NCI-H128 (cell line): ENCODE data around the gene TIMM29.
A peak's percentile ranks its signal among the peaks of the same experiment; 100 is the strongest.

Experiments used
- DNase-seq: peaks from one replicate; lab custom pipeline; 2025; ENCODE audit not compliant: unreplicated experiment; lab: John Stamatoyannopoulos, UW

The TIMM29 gene

DNA sequence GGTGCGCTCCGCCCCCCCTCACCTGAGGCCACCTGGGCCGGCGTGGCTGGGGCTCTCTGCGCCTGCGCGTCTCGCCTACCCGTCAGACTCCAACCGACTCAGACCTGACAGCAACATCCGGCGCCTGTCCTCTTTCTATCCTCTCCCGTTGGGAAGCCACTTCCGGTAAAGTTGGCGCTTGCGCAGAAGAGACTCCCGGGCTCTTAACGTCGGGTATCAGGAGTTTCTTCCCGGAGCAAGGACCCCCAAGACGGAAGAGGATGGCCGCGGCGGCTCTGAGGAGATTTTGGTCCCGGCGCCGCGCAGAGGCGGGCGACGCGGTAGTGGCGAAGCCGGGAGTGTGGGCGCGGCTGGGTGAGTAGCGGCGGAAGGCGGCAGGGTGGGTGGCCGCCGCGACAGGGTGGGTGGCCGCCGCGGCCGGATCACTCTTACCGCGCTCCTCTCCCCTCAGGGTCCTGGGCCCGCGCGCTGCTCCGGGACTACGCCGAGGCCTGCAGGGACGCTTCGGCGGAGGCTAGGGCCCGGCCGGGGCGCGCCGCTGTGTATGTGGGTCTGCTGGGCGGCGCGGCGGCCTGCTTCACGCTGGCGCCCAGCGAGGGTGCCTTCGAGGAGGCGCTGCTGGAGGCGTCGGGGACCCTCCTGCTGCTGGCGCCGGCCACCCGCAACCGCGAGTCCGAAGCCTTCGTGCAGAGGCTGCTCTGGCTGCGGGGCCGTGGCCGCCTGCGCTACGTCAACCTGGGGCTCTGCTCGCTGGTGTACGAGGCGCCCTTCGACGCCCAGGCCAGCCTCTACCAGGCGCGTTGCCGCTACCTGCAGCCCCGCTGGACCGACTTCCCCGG, at the start of gene TIMM29, which contains the start of gene YIPF2:
TIMM29 (plus strand) TSS at position 249 of the 839 bp plus-strand sequence; CDS start at position 261, 12 bp downstream.
YIPF2 (minus strand) TSS at position 77 of the 839 bp plus-strand sequence. CDS start 229 bp downstream, outside the sequence.
- peak; percentile 97 for DNase-seq

DNA sequence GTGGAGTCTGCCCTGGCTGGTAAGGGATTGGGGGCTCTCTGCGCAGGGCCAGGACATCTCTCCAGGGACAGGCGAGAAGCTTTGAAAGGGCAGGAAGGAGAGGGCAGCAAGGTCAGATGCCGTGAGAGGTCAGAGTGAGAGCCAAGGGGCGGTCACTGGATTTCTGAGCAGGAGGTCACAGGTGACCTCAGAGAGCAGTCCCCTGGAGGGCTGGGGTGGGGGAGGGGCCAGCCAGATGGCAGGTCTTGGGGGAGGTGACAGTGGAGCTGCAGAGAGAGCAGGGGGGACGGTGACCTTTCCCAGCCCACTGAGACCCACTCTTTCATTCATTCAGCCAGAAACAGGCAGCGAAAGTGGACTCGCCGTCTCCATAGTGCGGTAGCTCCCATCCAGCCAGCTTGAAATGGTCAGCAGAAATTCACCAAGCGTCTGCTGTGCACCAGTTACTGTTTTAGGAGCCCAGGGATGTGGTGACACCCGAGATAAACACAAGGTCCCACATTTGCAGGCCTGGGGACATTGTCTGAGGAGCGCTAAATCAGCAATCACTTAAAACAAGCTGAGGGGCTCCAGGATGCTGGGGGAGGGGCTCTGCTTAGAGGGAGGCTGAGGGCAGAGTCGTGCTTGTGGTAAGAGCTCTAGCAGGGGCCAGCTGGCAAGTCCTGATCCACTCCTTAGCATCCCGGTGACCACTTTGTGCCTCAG, 47.1 kb upstream of the TIMM29 start:
- DNase-seq: no peak

DNA sequence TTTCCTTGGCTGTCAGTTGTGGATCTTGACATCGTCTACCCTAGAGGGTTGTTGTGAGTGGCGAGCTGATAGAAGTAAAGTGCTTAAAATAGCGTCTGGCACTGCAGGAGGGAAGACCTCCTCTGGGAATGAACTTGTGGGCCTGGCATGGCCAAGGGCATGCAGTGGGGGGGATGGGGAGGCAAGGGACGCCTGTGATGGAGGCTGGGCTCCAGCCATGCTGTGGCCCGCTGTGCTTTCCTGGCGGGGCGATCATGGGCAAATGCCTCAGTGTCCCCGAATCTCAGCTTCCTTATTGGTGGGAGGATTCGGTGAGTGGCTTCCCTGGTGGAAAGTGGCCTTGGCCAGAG, 46.5 kb upstream of the TIMM29 start:
- no peak for DNase-seq

DNA sequence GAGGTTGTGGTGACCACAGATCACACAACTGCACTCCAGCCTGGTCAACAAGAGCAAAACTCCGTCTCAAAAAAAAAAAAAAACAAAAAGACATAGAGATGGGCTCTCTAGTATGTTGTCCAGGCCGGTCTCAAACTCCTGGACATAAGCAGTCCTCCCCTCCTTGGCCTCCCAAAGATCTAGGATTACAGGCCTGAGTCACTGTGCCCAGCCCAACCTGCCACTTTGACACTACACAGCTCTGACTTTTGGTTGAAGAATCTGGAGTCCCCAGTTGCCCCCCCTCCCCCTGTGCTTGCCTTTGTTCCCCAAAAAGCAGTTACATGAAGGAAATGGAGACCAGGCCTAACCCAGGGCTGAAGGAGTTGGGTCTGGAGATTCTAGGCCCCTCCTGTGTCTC, 44.3 kb upstream of the TIMM29 start:
- DNase-seq: no peak

DNA sequence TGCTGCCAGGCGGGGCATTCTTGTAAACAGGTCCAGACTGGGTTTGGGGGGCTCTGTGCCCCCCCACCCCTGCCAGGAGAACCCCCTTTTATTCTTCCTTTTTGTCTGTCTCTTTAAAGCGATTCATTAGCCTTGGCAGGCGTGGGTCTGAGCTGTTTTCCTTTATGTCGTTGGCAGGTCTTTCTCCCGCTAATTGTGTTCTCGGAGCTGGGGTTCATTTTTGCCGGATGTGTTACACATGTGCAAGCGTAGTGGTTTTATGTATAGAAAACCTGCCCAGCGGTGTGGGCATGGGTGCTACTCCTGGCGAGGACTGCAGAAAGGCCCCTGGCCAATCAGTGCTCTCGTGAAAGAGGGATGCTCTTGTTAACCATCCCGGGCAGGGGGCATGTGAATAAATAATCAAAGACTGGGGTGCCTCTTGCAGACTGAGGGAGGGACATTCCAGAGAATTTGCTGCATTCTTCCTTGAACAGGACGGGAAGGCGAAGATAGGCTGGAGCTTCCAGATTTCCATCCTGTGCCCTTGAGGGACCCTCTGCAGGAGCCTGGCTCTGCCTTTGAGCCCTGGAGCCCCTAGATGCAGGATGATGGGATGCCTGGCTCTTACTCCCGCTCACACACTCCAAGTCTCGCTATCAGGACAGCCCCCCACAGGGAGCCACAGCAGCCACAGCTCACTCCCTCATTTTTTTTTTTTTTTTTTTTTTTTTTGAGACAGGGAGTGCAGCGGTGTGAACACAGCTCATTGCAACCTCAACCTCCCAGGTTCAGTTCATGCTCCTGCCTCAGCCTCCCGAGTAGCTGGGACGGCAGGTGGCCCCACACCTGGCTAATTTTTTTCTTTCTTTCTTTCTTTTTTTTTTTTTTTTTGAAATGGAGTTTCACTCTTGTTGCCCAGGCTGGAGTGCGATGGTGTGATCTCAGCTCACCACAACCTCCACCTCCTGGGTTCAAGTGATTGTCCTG, 43.1 kb upstream of the TIMM29 start:
- DNase-seq: no peak

DNA sequence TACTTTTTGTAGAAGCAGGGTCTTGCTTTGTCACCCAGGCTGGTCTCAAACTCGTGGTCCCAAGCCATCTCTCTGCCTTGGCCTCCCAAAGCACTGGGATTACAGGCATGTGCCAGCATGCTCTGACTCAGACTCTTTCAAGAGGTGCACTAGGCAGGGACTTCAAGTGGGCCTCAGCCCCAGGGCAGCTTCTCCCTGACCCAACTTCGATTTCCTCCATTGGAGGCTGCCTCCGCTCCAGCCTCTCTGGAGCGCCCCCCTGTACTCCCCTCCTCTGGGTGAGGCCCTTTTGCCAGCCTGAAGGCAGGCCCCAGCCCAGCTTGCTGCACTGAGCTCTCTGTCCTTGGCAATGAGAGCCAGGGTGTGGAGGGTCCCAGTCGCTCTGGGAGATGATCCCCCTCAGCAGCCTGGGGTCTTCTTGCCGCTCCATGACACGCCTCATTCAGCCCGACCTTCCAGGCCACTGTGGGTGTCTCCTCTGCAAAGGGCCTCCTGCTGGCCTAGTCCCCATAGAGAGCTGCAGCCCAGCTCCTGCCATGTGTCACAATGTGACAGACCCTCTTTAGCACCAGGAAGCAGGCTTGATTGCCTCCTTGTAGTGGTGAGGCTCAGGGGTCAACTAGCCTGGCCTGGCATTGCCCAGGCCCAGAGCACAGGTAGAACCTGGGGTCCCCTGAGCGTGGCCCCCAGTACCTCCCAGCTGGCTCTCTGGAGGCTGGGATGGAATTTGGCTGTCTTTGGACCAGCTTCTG, 40.8 kb upstream of the TIMM29 start:
- no peak for DNase-seq

DNA sequence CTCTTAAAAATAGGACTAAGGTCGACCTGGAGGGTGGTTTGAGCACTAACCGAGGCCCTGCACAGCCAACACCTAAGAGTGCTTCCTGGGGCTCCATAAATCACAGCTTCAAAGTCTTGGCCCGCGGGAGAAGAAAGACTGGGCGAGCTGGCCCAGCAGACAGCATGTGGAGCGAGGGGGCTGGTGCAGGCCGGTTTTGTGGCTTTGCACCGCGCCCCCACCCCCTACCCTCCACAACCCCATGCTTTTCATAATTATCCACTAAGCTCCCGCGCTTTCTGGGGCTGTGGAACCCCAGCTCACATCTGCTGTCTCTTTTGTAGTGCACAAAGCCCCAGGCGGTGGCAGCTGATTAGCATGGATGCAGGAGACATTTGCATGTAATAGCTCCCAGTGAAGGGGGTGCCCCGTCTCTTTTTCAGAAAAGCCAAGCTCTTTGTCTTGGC, 40.2 kb upstream of the TIMM29 start:
- no peak for DNase-seq

DNA sequence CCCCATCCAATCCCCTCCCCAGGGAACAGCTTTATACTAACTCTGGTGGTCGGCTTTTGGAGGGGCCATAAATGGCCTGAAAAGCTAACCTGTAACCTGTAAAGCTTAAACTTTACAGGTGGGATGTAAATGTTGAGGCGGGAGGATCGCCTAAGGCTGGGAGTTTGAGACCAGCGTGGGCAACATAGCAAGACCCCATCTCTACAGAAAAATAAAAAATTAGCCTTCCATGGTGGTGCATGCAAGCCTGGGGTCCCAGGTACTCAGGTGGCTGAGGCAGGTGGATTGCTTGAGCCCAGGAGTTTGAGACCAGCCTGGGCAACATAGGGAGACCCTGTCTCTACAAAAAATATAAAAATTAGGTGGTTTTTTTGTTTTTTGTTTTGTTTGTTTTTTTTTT, 38.7 kb upstream of the TIMM29 start:
- DNase-seq: no peak

DNA sequence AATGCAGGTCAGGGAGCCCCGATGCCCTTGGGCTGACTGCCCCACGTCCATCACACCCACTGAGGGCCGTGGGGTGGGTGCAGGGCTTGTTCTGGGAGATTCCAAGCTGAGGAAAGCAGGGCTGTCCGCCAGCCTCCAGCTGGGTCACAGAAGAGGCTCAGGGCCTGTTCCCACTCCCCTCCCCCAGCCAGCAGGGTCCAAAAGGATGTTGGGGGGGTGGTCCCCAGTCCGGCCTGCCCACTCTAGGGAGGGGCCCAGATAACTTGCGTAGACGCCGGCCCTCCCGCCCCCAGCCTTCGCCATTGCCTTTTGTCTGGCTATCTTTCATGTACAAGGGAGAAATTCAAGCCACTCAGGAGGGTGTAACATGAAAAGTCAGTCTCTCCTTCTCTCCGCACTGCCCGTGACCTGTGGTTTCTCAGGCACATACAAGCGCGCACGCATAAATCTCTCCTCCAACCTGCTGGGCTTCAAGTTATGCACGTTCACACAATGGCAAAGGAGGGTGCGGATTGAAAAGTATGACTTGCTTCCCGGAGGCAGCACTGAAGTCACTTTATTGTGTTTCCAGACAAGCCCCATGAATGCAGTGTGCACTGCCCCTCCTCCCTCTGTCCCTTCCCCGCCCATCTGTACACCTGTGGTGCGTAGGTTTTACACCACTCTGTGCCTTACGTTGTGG, 37.1 kb upstream of the TIMM29 start:
- peak; percentile 44 for DNase-seq

DNA sequence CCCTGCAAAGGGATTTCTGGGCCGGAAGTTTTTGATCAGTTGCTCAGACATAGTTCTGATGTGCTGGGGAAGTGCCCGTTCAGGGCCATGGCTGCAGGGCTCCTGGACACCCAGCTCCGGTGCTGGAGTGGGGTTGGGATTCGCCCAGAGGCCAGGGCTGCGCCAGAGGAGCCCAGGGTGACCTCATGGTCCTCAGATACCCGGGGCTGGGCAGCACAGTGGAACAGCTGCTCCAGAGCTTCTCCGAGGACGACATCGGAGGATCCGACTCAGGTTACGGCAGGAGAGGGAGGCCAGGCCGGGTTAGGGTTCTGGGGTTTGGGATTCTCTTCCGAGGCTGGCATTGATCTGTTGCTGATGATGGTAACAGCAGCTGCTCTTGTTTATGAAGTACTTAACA, 36.4 kb upstream of the TIMM29 start:
- DNase-seq: no peak

DNA sequence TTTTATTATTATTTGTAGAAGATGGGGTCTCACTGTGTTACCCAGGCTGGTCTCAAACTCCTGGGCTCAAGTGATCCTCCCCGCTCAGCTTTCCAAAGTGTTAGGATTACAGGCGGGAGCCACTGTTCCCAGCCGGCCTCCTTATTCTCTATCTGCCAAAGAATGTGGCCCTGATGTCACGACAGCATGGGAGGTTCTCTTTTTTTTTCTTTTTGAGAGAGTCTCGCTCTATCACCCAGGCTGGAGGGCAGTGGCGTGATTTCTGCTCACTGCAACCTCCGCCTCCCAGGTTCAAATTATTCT, 33.7 kb upstream of the TIMM29 start:
- no peak for DNase-seq

DNA sequence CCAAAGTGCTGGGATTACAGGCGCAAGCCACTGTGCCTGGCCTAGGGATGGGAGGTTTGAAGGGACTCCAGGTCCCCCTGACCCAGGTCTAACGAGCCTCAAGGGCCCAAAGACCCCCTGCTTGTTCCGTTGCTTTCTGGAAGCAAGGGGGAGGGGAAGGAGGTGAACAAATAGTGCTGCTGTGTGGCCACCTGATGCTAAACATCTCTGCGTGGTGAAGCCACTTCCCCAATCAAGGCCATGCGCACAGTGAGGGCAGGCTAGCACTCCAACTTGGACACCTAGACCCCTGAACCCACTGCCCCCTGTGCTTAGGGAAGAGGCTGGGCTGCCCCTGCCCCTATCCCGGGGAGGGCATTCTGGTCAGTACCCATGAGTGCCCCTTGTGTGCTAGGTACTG, 33.2 kb upstream of the TIMM29 start:
- no peak for DNase-seq

DNA sequence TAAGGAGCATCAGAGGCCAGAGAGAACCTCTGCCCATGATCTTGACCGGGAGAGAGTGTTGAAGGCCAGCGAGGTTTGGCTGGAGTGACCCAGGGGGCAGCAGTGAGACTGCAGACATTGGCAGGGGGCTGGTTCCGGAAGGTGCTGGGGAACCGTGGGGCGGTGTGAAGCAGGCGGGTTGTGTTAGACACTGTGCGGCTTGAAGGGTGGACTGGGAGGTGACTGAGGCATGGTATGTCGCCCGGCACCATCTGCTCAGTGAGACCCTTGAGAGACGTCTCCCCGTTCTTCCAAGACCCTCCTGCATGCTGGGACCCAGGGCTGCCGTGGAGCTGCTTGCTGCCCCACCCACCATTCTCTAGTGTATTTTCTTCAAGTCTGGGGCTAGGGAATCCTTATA, 32.7 kb upstream of the TIMM29 start:
- DNase-seq: no peak

DNA sequence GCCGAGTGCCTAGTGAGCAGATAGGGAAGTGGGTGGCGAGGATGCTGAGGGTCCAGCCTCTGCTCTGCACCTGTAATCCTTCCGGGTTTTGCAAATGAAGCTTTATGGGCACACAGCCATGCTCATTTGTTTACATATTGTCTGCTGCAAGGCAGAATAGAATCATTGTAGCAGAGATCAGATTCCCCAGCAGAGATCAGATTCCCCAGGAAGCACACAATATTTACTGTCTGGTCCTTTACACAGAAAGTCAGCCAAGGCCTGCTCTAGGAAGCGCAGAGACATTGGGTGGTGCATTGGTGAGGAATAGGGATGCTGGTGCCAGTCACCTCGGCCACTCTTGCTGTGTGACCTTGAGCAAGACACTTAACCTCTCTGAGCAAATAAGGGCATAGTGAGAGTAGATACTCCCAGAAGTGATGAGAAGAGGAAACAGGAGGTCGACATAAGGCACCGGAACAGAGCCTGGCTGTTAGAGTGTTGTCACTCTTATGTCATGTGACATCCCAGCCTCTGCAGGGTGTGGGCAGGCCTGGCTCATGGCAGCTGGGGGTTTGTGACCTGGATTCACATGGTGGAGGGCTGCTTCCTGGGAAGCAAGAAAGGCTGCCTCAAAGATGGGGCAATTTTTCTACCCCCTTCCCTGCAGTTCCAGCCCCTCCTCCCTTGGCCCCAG, 31.6 kb upstream of the TIMM29 start:
- DNase-seq: peak; percentile 30

DNA sequence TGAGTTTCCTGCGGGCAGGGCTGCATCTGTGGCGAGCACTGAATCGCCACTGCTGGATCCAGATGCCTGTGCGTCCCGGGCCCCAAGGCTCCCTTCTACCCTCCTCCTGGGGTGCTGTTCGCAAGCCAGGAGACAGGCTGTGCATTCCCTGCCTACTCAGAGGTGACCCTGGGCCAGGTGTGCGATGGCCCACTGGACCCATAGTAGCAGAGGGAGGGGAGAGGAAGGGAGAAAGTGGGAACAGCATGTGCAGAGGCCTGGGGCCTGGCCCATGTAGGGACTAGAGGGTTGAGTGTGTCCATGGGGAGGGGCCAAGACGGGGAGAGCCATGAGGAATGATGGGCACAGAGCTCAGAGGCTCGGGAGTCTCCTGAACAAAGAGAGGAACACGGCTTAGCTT, 30.0 kb upstream of the TIMM29 start:
- DNase-seq: no peak

DNA sequence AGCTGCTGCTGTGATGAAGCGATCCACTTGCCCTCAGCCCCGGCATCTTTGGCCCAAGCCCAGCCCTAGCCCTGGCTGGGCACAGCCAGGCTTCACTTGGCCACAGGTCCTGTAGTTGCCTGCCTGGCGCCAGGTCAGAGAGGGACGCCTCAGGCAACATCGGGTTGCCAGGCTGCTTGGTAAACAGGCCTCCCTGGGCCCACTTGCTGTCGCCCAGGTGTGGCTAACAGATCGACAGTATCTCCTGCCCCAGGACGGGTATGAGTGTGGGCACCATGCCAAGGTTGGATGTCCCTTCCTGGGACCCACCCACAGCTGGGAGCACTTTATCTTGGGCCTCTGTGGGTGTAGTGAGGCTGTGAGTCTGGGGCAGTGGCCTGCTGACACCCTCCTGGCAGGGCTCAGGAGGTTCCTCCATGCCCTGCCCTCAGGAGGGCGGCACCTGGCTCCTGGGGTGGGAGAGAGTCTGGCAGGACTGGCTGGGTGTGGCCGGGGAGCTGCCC, 29.4 kb upstream of the TIMM29 start:
- DNase-seq: no peak

DNA sequence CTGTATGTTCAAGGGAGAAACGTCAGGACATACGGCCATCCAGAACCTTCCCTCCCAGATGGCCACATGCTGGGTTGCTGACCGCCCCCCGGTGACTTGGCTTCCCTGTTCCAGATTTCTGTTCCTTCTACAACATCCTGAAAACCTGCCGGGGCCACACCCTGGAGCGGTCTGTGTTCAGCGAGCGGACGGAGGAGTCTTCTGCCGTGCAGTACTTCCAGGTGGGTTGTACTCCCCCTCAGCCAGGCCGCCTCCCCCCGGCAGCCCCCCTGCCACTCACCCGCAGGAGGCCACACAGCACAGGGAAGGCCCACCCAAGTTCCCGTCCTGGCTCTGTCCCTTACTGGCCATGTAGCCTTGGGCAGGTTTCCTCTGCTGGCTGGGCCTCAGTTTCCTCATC, 20.7 kb upstream of the TIMM29 start:
- no peak for DNase-seq

DNA sequence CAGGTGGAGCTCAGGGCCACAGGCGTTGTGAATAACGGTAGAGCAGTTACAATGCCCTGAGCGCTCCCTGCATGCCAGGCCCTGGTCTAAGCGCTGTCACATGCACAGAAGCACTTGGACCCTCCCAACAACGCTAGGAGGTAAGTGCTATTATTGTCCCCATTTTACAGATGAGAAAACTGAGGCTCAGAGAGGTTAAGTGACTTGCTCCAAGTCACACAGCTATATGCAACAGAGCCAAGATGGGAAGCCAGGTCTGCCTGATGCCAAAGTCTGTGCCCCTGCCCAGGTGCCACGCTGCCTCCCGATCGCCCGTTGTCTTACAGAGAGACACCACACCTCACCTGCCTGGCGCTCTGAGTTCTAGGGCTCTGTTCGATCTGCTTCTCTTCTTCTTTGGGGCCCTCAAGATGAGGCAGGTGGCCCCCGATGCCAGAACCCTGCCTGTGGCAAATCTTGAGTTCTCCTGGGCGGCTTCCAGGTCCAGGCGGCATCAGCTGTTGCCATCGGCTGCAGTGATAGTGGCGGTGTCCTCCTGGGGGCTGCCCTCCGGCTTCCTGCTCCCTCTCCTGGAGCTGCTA, 20.1 kb upstream of the TIMM29 start:
- no peak for DNase-seq
